ENCODE measurements around the gene SKAP1.
"Not testable (repeated sequence)": the region's sequence is repeated elsewhere in the genome, so short reads cannot be mapped to it uniquely, and the experiment has no call there.

Gene SKAP1

GRCh38 chr17:48241131-48241591, 188.9 kb downstream of the SKAP1 start:
- peak; percentile 13 to 25 for DNase-seq

GRCh38 chr17:48240562-48241130, 189.4 kb downstream of the SKAP1 start:
- no peak for DNase-seq

- no peak for DNase-seq
These were observed 189.9 kb downstream of the SKAP1 start for GRCh38 chr17:48240122-48240521.

GRCh38 chr17:48239603-48239995, 190.4 kb downstream of the SKAP1 start:
- DNase-seq = no peak

GRCh38 chr17:48238933-48239602, 190.9 kb downstream of the SKAP1 start:
- no peak for DNase-seq

GRCh38 chr17:48237456-48237855, 192.6 kb downstream of the SKAP1 start:
- DNase-seq = no peak

- DNase-seq = no peak
These were observed 193.3 kb downstream of the SKAP1 start for GRCh38 chr17:48236681-48237134.

- no peak for DNase-seq
These were observed 195.1 kb downstream of the SKAP1 start for GRCh38 chr17:48234922-48235321.

GRCh38 chr17:48231995-48232959, 197.7 kb downstream of the SKAP1 start:
- no peak for DNase-seq

GRCh38 chr17:48229936-48230335, 200.1 kb downstream of the SKAP1 start:
- no peak for DNase-seq

- DNase-seq = no peak
These were observed 201.3 kb downstream of the SKAP1 start for GRCh38 chr17:48228720-48229119.

GRCh38 chr17:48225725-48226567, 204.1 kb downstream of the SKAP1 start:
- DNase-seq = no peak

GRCh38 chr17:48223945-48224344, 206.1 kb downstream of the SKAP1 start:
- no peak for DNase-seq

- no peak for DNase-seq
These were observed 210.4 kb downstream of the SKAP1 start for GRCh38 chr17:48219617-48220016.

GRCh38 chr17:48215583-48216139, 214.4 kb downstream of the SKAP1 start:
- DNase-seq = no peak

GRCh38 chr17:48213797-48214196, 216.2 kb downstream of the SKAP1 start:
- no peak for DNase-seq

- no peak for DNase-seq
These were observed 218.2 kb downstream of the SKAP1 start for GRCh38 chr17:48211787-48212186.

- no peak for DNase-seq
These were observed 219.0 kb downstream of the SKAP1 start for GRCh38 chr17:48211011-48211410.

GRCh38 chr17:48209973-48210372, 220.0 kb downstream of the SKAP1 start:
- DNase-seq = no peak

GRCh38 chr17:48207776-48208544, 222.1 kb downstream of the SKAP1 start:
- no peak for DNase-seq

GRCh38 chr17:48207036-48207435, 223.0 kb downstream of the SKAP1 start:
- not testable (repeated sequence) for DNase-seq

Data from activated CD4-positive, alpha-beta T cell treated with anti-CD3 and anti-CD28 coated beads, Interleukin-2, amount 50 U/mL, for 48 hours (primary cell).